GM19438 (cell line): Measurements from ENCODE around the gene KANSL1.

Source experiments
- ATAC-seq: cut with Tn5 transposase; IDR thresholded peaks from one replicate; pipeline ENCODE4 v1.9.1; 2021; ENCODE audit warnings: low read depth; ENCODE audit not compliant: unreplicated experiment

KANSL1 gene

GRCh38 chr17:45992175-45992574 lies 201.1 kb downstream of the KANSL1 start:
- no peak for ATAC-seq

GRCh38 chr17:45991341-45991740 lies 201.9 kb downstream of the KANSL1 start:
- no peak for ATAC-seq

GRCh38 chr17:45990886-45991285 lies 202.3 kb downstream of the KANSL1 start:
- no peak for ATAC-seq

DNA sequence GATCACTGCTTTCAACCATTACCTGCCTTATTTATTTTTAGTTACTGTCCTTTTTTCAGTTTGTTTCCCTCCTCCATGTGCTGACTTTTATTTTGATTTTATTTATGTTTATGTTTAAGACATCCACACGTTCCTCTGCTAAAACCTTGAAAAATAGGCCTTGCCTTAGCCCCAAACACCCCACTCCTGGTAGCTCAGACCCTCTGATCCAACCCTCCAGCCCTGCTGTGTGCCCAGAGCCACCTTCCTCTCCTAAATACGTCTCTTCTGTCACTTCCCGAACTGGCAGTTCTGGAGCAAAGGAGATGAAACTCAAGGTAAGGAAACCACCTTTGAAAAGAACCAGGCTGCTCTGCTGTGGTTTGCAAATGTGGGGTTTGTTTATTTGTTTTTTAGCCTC lies 203.5 kb downstream of the KANSL1 start:
- no peak for ATAC-seq

GRCh38 chr17:45987706-45988105 lies 205.5 kb downstream of the KANSL1 start:
- no peak for ATAC-seq

DNA sequence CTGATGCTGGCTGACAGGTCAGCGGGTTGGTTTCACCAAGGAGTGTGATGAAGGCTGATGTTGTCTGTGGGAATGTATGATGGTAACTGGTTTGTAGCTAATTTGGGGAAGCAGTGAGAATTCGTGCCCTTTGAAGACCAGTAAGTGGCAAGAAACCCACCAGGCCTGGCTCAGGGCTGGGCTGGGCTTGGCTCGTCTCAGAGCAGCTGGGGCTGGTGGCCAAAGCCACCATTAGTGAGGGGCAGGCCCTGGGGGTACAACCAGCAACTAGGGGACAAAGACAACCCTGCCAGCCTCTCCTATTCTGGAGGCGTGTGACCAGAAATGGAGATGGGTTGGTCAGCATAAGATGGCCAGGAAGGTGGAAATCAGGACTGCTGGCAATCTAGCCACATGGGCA lies 207.2 kb downstream of the KANSL1 start:
- ATAC-seq = no peak

GRCh38 chr17:45985447-45985846 lies 207.8 kb downstream of the KANSL1 start:
- no peak for ATAC-seq

DNA sequence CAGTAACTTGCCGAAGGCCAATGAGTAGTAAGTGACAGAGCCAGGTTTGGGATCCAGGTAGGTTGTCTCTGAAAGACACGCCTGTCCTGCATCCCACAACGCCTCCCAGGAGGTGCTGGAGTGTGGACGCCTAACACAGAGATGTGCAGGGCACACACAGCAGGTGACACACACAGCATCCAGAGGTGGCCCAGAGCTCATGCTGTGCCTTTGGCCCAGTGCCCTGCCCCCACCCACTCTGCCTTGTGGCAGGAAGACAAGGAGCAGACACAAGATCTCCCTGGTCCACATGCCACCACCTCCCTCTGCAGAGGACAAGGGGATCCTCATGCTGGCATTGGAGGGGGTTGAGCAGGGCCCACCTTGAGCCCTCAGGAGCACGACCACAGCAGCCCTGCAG lies 208.9 kb downstream of the KANSL1 start:
- ATAC-seq = no peak

DNA sequence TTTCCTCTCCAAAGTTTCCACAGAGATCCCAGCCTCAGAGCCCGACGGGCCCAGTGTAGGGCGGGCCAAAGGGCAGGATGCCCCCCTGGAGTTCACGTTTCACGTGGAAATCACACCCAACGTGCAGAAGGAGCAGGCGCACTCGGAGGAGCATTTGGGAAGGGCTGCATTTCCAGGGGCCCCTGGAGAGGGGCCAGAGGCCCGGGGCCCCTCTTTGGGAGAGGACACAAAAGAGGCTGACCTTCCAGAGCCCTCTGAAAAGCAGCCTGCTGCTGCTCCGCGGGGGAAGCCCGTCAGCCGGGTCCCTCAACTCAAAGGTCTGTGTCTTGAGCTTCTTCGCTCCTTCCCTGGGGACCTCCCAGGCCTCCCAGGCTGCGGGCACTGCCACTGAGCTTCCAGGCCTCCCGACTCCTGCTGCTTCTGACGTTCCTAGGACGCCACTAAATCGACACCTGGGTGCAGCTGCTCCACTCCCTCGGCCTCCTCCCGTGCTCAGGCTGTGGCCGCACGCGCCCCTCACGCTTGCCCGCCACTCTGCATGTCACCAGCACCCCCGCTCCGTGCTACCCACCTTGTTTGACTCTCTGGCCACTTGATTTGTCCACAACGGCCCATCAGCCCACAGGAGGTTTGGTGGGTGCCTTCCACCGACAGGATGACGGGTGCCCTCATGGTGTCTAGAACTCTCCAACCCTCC lies 209.5 kb downstream of the KANSL1 start:
- no peak for ATAC-seq

DNA sequence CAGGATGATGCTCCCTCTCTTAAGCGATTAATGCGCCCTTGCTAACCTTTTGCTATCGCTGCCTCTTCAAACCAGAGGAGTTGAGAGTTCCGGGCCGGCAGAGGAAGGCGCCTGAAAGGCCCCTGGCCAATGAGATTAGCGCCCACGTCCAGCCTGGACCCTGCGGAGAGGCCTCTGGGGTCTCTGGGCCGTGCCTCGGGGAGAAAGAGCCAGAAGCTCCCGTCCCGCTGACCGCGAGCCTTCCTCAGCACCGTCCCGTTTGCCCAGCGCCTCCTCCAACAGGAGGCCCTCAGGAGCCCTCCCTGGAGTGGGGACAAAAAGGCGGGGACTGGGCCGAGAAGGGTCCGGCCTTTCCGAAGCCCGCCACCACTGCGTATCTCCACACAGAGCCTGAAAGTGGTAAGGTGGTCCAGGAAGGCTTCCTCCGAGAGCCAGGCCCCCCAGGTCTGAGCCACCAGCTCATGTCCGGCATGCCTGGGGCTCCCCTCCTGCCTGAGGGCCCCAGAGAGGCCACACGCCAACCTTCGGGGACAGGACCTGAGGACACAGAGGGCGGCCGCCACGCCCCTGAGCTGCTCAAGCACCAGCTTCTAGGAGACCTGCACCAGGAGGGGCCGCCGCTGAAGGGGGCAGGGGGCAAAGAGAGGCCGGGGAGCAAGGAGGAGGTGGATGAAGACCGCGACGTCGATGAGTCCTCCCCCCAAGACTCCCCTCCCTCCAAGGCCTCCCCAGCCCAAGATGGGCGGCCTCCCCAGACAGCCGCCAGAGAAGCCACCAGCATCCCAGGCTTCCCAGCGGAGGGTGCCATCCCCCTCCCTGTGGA lies 210.2 kb downstream of the KANSL1 start:
- no peak for ATAC-seq

- ATAC-seq = no peak
Observed at GRCh38 chr17:45981306-45981705, 211.9 kb downstream of the KANSL1 start.

- no peak for ATAC-seq
Observed at GRCh38 chr17:45980855-45981254, 212.4 kb downstream of the KANSL1 start.
